Heart left ventricle (tissue), 16 donors: ENCODE results near the gene CABP4. TPM values are rescaled to one million over a fixed set of nuclear protein-coding genes. Genes with fewer than 3 reads are reported as not detected.

Experiments
- ATAC-seq, 4 donors: fragments of 200-7000 bp; cut with Tn5 transposase; one replicate each; pipeline ENCODE4 v1.9.1; 2020 to 2022; ENCODE audit warnings: moderate library complexity in 4 of 4, mild to moderate bottlenecking in 3 of 4, moderate number of reproducible peaks in 1 of 4
- DNase-seq, 5 donors: peaks; one replicate each; pipeline ENCODE4 v3.0.0-alpha.2; 2020
- H3K27ac ChIP-seq, 12 donors: fragments of 200-600 bp; sonication (generic) in 4 of 12; one replicate each; pipeline versions ENCODE4 v1.5.0 to v1.8.0; 2016 to 2022; ENCODE audit warnings: mild to moderate bottlenecking in 2 of 12
- H3K27me3 ChIP-seq, 9 donors: fragments of 200-600 bp; sonication (generic) in 2 of 9; one replicate each; pipeline versions ENCODE4 v1.5.1 to v1.8.0; 2016 to 2022; ENCODE audit warnings: mild to moderate bottlenecking in 3 of 9
- H3K36me3 ChIP-seq, 9 donors: fragments of 200-600 bp; sonication (generic) in 2 of 9; one replicate each; pipeline versions ENCODE4 v1.5.0 to v1.8.0; 2018 to 2022; ENCODE audit warnings: mild to moderate bottlenecking in 2 of 9
- H3K4me1 ChIP-seq, 12 donors: fragments of 200-600 bp; sonication (generic) in 4 of 12; one replicate each; pipeline versions ENCODE4 v1.5.0 to v1.8.0; 2016 to 2022; ENCODE audit warnings: mild to moderate bottlenecking in 3 of 12
- H3K4me3 ChIP-seq, 12 donors: fragments of 200-600 bp; sonication (generic) in 4 of 12; one replicate each; pipeline versions ENCODE4 v1.5.0 to v1.8.0; 2017 to 2022; ENCODE audit warnings: mild to moderate bottlenecking in 9 of 12, moderate library complexity in 4 of 12
- H3K9me3 ChIP-seq, 12 donors: fragments of 200-600 bp; sonication (generic) in 4 of 12; one replicate each; pipeline versions ENCODE4 v1.5.0 to v1.8.0; 2016 to 2022; ENCODE audit warnings: mild to moderate bottlenecking in 1 of 12
- POLR2A ChIP-seq, 2 donors: fragments of 450-650 bp; IDR thresholded peaks; one replicate each; pipeline ENCODE4 v1.6.1; 2017; ENCODE audit warnings: antibody characterized with exemption in 2 of 2, mild to moderate bottlenecking in 2 of 2, moderate library complexity in 2 of 2
- WGBS, 4 donors: extraction: QIAGEN DNeasy Blood & Tissue Kit in 2 of 4; methylation state at CpG; one replicate each; pipeline versions ENCODE4 v1.1.5 to v1.1.7; 2013 to 2018; 5-methylcytosine and 5-hydroxymethylcytosine counted together
- intact Hi-C, 10 donors: fragments of 100-400 bp; cut with DNase I; formaldehyde crosslinking; loops; one replicate each; pipeline versions ENCODE4 v1.11.1 to v1.14.2; 2022
- polyA plus RNA-seq, 2 donors: library from polyadenylated mRNA; stranded (reverse); fragments of 200-250 nt; gene quantifications; one replicate each; pipeline ENCODE4 v1.2.3, GENCODE V29; 2013
- total RNA-seq, 9 donors: library from RNA; depleted of rRNA in 2 of 9; stranded (reverse); fragments of >200 nt in 2 of 9; fragmentation: NEBNext Ultra II Directional in 3 of 9; extraction: Animal tissue kit (Norgen Biotek cat#: 25700) in 3 of 9; gene quantifications; one replicate each; pipeline versions ENCODE4 v1.1.0 to v1.2.4, GENCODE V29; 2016 to 2023
- TF ChIP-seq, protein P1 (sequence below), 12 donors: fragments of 200-600 bp; sonication (generic) in 4 of 12; IDR thresholded peaks; one replicate each; pipeline versions ENCODE4 v1.5.0 to v1.8.0; 2018 to 2022; ENCODE audit warnings: antibody characterized with exemption in 12 of 12, mild to moderate bottlenecking in 5 of 12
- donor health status: ischemic (EF 13 %, LVEDD 7.1; RV severe dilation, severe dysfunction).
- donor health status: healthy with polysubstance abuse.
- donor health status: DM: no; HTN: yes; CAD: no.
- donor health status: DM: no; HTN: no; CAD: no.
- donor health status: ischemic (EF 25% LVEDD 6.9; RV normal size, moderate dysfunction).
- donor health status: ischemic (EF 25% LVEDD 5.7; RV mildly dilated, moderate dysfunction).
- donor health status: healthy.
- donor health status: DM: yes; HTN: yes; CAD: no.
- donor health status: ischemic (EF 35%, LVEDD 5.7; RV mildly dilated, moderate dysfunction).
- donor health status: nonischemic (EF 11% LVEDD 7.7; RV severe dilation, severe dysfunction).
- donor health status: DM: yes; HTN: yes; CAD: no.
- donor health status: PGD.
- donor health status: ischemic (EF 29% LVEDD 5.4; RV normal size, mild dysfunction).
- donor health status: nonischemic (EF 23%, LVEDD 6.1; RV moderate dilation, normal function).

CABP4 gene
- total and polyA plus RNA-seq, 11 donors = 0.25 to 4.2 (median 0.51) TPM; not detected in 1

DNA sequence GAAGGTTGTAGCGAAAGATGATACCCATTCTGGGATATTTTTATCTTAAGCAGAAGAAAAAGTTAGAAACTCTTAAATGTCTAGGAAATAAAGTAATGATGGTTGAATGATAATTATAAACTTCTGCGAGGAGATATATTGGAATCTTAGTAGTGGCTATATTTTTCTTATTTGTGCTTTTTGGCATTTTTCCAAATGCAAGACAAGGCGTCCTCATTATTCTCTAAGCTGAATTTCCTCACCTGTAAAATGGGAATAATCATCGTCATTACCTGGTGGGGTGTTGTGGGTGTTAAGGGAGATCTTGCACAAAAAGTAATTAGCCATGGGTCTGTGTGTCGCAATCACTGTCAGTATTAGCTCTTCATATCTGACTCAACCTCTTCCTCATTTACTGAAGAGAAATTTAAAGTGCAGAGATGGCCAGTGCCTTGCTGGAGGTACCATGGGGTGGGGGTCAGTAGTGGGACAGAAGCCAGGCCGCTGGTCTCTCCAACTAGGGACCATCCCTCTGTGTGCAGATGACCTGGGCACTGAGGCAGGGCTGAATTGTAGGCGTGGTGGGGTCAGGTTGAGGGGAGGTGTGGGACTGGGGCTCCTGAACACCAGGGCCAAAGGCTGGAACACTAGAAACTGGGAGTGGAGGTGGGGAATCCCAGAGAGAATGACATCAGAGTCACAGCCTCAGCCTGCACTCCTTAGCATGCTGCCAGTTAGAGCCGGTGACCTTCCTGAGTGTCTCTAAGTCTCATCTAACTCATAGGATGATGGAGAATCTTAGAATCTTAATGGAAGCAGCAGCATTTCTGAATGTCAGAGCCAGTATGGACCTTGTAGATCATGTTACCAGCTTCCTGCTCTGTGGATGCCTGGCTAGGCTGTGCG is 45.9 kb downstream of the CABP4 start:
- Histone ChIP-seq H3K4me1 (peaks cover 5 to 36% (median 17%) of the 10 kb centered on the region in 12 donors), H3K27ac (no peak overlapping the region), H3K27me3 (no peaks in the 10 kb centered on the region), H3K4me3 (no peak overlapping the region), H3K36me3 (peaks cover 0 to 59% (median 28%) of the 10 kb centered on the region in 9 donors), H3K9me3 (no peaks in the 10 kb centered on the region)
- WGBS, 4 donors = 92 to 95% (median 94%) methylated on average over 9 of the region's 9 CpGs
- no peak for DNase-seq
- intact Hi-C loops = loop anchor here in 1 of 10 donors (5.0 kb wide), 1 partner anchor 79 kb away; no protein-coding TSS in a partner anchor
- TF ChIP-seq, protein P1, sequence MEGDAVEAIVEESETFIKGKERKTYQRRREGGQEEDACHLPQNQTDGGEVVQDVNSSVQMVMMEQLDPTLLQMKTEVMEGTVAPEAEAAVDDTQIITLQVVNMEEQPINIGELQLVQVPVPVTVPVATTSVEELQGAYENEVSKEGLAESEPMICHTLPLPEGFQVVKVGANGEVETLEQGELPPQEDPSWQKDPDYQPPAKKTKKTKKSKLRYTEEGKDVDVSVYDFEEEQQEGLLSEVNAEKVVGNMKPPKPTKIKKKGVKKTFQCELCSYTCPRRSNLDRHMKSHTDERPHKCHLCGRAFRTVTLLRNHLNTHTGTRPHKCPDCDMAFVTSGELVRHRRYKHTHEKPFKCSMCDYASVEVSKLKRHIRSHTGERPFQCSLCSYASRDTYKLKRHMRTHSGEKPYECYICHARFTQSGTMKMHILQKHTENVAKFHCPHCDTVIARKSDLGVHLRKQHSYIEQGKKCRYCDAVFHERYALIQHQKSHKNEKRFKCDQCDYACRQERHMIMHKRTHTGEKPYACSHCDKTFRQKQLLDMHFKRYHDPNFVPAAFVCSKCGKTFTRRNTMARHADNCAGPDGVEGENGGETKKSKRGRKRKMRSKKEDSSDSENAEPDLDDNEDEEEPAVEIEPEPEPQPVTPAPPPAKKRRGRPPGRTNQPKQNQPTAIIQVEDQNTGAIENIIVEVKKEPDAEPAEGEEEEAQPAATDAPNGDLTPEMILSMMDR (IDR thresholded peaks at IDR 0.05) = no peak
- TF ChIP-seq POLR2A (IDR thresholded peaks at IDR 0.05) = no peak
- ATAC-seq = no peak

DNA sequence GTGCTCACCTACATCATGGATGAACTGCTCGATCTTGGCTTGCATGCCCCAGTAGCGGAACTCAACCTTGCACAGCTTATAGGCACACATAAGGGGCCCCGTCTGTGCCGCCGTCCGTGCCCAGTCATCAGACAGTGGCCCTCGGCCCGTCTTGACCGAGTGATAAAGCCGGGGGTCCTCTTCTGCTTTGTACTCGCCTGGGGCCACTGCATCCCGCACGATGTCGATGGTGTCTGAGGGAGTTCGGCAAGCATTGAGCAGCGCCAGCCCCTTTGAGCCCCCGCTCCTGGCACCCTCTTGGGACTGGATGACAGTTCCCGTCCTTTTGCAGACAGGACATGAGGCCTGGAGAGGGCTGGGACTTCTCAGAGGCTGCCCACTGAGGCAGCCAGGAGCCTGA is 46.7 kb downstream of the CABP4 start:
- intact Hi-C loops = loop anchor here in 1 of 10 donors (5.0 kb wide), 1 partner anchor 80 kb away; no protein-coding TSS in a partner anchor

DNA sequence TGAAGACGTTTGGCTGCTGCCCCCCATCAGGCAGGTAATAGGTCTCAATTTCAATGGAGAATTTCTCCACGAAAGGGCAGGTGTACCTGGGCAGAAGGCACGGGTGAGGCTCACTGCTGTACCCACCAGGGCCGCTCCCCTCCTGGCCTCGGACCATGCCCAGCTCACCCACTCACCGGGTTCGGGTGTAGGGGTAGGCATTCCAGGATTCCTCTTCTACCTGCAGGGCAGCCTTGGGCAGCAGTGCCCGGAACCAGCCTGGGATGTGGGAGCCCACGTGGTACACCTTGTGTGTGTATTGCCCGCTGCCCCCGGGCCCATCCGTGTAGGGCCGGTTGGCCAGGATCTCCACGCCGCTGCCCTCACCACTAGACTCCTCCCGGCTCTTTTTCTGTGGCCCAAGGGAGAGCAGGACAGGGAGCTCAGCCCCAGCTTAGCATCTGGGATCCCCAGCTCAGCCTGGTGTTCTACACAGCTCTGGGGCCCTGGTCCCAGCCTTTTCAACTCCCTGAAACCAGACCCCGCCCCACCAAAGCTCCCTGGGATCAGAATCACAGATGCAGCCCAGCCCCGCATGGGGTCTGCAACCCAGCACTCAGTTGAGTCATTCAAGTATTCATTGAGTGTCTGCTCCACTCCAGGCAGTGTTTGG is 47.3 kb downstream of the CABP4 start:
- intact Hi-C loops = loop anchor here in 1 of 10 donors (5.0 kb wide), 1 partner anchor 80 kb away; no protein-coding TSS in a partner anchor
- DNase-seq (no peak), ATAC-seq (no peak)
- no peak overlapping the region for H3K4me3 ChIP-seq
- H3K27me3 ChIP-seq = no peaks in the 10 kb centered on the region
- no peak for TF ChIP-seq POLR2A (IDR thresholded peaks at IDR 0.05)
- TF ChIP-seq, protein P1 (IDR thresholded peaks at IDR 0.05) = no peak
- peaks cover 10 to 50% (median 30%) of the 10 kb centered on the region in 12 donors for H3K4me1 ChIP-seq
- no peak overlapping the region for H3K27ac ChIP-seq
- 94 to 99% (median 97%) methylated on average over 11 to 18 of the region's 18 CpGs for WGBS, 4 donors
- peaks cover 0 to 56% (median 24%) of the 10 kb centered on the region in 9 donors for H3K36me3 ChIP-seq
- no peaks in the 10 kb centered on the region for H3K9me3 ChIP-seq

More for the DNA sequence above, 46.7 kb downstream of the CABP4 start:
- no peaks in the 10 kb centered on the region for H3K27me3 ChIP-seq
- H3K4me3 ChIP-seq = no peak overlapping the region
- no peak for ATAC-seq
- H3K36me3 ChIP-seq = peaks cover 0 to 57% (median 25%) of the 10 kb centered on the region in 9 donors
- TF ChIP-seq, protein P1 (IDR thresholded peaks at IDR 0.05) = no peak
- TF ChIP-seq POLR2A (IDR thresholded peaks at IDR 0.05) = no peak
- DNase-seq = no peak
- H3K27ac ChIP-seq = no peak overlapping the region
- H3K9me3 ChIP-seq = no peaks in the 10 kb centered on the region
- peaks cover 10 to 44% (median 24%) of the 10 kb centered on the region in 12 donors for H3K4me1 ChIP-seq
- WGBS, 4 donors = 95 to 97% (median 97%) methylated on average over 17 to 18 of the region's 18 CpGs
